Astrocyte (in vitro differentiated cells and primary cell): ENCODE results near the gene GNB1L.

Source experiments
- EZH2 ChIP-seq: IDR thresholded peaks from 2 replicates; pipeline ENCODE4 v1.6.1; 2012; ENCODE audit warnings: mild to moderate bottlenecking, low read length, inconsistent platforms; ENCODE audit not compliant: insufficient read depth
- TF ChIP-seq, protein P1 (sequence below): IDR thresholded peaks from 2 replicates; pipeline ENCODE4 v1.5.1; 2011; ENCODE audit warnings: low read depth, mild to moderate bottlenecking, inconsistent platforms, low read length, moderate library complexity; ENCODE audit not compliant: insufficient read depth

DNA sequence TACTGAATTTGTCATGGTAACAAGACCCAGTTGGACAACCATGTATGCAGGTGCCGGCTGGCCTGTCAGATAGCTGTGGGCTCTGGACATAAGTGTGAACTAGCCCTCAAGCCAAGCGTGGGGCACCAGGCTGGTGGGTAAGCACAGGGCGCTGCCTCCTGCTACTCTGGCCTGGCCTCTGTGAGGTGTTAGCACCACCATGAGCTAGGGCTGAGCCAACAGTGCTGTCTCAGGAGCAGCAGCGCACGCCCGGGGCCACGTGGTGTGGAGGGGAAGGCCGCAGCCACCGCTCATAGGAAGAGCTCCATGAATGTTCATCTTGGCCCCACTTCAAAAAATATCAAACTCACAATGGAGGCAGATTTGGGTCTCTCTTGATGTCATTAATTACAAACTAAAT is 35.3 kb upstream of the GNB1L start:
- TF ChIP-seq, protein P1, sequence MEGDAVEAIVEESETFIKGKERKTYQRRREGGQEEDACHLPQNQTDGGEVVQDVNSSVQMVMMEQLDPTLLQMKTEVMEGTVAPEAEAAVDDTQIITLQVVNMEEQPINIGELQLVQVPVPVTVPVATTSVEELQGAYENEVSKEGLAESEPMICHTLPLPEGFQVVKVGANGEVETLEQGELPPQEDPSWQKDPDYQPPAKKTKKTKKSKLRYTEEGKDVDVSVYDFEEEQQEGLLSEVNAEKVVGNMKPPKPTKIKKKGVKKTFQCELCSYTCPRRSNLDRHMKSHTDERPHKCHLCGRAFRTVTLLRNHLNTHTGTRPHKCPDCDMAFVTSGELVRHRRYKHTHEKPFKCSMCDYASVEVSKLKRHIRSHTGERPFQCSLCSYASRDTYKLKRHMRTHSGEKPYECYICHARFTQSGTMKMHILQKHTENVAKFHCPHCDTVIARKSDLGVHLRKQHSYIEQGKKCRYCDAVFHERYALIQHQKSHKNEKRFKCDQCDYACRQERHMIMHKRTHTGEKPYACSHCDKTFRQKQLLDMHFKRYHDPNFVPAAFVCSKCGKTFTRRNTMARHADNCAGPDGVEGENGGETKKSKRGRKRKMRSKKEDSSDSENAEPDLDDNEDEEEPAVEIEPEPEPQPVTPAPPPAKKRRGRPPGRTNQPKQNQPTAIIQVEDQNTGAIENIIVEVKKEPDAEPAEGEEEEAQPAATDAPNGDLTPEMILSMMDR, result no peak
- TF ChIP-seq EZH2, result no peak
